GM19397 (cell line): ENCODE data around the gene ANO7.

Experiments
- ATAC-seq: cut with Tn5 transposase; IDR thresholded peaks from one replicate; pipeline ENCODE4 v1.9.1; 2021; ENCODE audit warnings: mild to moderate bottlenecking, moderate library complexity; ENCODE audit not compliant: unreplicated experiment

The ANO7 gene, protein sequence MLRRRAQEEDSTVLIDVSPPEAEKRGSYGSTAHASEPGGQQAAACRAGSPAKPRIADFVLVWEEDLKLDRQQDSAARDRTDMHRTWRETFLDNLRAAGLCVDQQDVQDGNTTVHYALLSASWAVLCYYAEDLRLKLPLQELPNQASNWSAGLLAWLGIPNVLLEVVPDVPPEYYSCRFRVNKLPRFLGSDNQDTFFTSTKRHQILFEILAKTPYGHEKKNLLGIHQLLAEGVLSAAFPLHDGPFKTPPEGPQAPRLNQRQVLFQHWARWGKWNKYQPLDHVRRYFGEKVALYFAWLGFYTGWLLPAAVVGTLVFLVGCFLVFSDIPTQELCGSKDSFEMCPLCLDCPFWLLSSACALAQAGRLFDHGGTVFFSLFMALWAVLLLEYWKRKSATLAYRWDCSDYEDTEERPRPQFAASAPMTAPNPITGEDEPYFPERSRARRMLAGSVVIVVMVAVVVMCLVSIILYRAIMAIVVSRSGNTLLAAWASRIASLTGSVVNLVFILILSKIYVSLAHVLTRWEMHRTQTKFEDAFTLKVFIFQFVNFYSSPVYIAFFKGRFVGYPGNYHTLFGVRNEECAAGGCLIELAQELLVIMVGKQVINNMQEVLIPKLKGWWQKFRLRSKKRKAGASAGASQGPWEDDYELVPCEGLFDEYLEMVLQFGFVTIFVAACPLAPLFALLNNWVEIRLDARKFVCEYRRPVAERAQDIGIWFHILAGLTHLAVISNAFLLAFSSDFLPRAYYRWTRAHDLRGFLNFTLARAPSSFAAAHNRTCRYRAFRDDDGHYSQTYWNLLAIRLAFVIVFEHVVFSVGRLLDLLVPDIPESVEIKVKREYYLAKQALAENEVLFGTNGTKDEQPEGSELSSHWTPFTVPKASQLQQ

DNA sequence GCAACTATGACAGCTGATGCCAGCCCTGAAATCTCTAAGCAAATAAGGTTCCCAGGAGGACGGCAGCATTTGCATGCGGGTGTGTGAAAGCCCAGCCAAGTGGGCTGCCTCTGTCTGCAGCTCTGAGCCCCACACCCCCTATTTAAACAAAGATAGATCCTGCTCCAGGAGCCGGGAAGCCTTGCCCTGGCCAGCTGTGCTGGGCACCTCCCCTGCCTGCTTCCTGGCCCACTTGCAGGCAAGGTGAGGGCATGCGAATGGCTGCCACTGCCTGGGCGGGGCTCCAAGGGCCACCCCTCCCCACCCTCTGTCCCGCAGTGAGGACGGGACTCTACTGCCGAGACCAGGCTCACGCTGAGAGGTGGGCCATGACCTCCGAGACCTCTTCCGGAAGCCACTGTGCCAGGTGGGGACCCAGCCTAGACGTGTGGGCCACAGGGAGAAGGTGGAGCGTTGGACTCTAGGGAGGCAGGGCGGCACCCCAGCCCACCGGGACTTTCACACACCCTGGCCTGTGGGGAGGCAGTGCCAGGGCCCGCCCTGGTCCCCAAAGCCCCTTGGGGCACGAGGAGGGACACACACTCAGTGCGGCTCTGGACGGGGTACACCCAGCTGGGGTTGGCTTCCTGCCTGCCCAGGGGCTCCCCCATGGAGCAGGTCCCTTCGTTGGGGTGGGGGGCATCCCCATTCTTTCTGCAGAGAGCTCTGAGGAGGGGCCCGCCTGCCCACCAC is at the start of gene ANO7:
ANO7 (plus strand) TSS at position 317 of the 732 bp plus-strand sequence. CDS start 1,387 bp downstream, outside the sequence.
- ATAC-seq, result no peak

DNA sequence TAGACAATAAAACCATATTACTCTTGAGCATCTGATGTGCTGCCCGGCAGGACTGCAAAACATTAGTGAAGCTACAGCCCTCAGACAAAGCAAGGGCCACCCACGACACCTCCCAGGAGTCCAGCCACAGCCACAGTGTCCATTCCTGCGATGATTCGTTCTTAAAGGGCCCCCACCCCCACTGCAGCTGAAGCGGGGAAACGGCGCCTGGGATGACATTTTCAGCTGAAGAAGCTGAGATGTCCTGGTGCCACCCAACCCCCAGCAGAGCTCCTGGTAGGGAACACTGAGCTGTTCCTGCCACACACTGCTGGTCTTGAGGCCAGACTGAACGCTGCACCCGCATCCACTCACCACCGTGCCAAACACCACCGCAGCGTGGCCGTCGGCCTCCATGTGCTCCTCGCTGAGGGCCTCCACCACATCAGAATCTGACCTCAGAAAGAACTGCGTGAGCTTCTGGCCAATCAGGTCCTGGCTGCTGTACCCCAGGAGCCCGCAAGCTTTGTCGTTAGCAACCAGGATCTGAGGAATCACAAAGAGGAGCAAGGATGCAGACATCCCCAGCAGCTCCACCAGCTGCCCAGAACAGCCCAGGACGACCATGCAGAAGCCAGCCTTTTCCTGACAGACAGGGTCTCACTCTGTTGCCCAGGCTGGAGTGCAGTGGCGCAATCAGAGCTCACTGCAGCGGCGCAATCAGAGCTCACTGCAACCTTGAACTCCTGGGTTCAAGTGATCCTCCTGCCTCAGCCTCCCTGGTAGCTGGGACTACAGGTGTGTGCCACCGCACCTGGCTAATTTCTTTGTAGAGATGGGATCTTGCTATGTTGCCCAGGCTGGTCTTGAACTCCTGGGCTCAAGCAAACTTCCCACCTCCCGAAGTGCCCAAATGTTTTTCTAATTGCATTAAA is 48.7 kb upstream of the ANO7 start:
- no peak for ATAC-seq

DNA sequence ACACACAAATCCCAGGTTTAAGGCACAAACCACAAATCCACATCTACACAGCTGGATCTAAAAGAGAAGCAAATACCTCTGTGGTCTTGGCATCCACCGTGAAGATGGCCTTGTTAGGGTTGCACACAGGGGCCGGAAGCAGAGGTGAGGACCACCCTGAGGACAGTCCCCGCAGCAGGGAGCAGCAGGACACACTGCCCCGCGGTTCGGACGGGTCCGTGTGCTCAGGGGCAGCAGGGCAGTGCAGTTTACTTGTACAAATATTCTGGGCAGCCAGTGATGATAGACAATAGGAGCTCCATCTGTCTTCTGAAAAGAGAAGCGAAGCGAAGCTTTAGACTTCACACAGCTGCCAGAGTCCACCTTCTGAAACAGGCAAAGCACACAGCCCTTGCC is 48.0 kb upstream of the ANO7 start:
- no peak for ATAC-seq

DNA sequence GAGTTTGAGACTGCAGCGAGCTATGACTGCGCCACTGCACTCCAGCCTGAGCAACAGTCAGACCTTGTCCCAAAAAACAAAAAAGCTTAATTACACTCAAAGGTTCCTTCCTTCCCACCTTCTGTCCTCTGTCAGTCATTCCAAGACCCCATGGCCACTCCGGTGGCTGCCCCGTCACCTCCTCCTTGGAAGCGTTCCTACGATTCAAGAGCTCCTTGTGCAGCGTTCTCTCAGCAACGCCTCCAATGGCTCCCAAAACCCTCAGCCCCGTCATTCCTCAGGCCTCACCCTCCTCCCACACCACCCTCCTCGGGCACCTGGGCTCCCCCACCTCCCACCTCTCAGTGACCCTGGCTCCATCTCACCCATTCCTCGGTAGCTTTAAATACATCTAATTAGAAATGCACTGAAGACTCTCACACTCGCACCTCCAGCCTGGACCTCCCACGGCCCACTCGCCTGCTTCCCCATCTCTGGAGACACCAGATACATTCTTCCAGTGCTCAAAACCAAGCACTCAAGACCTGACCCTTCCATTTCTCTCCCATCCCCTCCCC is 47.2 kb upstream of the ANO7 start:
- ATAC-seq, result no peak

DNA sequence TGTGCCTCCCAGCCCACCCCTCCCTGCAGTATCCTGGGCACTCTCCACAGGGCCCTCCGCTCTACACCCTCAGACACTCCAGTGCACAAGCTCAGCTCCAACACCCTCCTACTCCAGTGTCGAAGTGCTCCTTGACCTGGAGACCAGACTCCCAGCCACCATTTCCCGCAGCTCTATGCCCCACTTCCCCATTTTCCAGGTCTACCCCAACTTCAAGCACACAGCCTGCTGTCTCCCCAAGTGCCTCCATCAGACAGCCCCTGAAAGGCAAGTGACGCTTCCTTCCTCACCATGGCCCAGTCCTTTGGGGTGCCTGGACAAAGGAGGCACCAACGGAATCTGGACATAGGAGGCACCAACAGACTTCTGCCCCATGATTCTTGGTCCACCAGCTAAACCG is 46.4 kb upstream of the ANO7 start:
- ATAC-seq, result no peak

DNA sequence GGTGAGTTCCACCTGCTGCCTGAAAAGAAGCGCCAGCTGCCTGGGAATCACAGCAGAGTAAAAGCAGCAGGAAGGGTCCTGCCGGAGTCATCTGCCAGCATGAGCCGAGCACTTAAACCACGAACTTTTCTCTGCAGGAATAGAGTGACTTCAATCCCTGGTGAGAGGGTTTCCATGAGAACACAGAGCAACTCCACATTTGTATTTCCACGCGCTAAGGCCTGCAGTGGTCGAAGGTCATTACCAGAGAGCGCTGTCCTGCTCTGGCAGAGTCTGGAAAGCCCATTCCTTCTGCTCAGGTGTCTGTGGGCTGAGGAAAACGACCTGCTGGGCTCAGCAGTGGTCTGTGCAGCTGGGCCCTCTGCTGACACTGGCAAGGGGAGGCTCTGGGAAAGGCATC is 45.9 kb upstream of the ANO7 start:
- ATAC-seq, result no peak

DNA sequence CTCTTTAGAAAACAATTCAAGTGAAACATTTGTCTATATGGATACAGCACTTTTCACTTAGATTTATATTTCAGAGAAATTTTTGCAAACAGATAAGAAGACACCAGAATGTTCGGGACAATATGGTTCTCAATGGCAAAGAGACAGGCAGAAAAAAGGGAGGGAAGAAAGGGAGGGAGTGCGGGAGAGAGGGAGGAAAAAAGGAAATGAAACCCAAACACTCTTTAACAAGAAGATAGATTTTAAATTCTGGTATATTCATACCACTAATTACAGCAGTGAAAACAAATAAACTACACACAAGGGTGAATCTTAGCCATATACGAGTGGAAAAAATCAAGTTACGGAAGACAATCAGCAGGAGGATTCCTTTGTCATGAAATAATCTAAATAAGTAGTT is 42.2 kb upstream of the ANO7 start:
- no peak for ATAC-seq

DNA sequence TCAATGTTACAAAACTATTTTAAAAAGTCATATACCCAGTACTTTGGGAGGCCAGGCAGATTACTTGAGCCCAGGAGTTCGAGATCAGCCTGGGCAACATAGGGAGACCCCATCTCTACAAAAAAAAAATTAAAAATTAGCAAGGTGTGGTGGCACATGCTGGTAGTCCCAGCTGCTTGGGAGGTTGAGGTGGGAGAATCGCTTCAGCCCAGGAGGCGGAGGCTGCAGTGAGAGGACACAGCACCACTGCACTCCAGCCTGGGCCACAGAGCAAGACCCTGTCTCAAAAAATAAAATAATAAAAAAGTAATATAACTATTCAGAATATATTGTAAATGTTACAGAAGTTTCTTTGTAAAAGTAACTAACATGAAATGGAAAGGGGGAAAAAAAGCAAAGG is 41.1 kb upstream of the ANO7 start:
- no peak for ATAC-seq

DNA sequence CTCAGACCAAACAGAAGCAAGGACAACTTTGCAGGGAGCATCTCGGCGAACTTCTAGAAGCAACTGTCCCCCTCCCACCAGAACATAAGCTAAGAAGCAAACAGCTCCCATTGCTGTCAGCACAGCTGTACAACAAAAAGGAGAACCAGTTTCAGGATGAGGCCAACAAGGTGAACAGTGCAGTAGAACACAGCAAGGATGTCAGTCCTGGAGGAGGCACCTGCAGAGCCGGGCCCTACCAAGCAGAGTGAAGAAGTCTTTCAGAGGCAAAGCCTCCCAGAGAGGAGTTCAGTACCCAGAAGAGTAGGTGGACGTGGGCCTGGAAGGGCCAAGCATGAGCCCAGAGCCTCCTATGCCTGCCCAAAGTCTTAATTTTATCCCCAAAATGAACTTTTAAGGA is 40.2 kb upstream of the ANO7 start:
- ATAC-seq, result no peak

DNA sequence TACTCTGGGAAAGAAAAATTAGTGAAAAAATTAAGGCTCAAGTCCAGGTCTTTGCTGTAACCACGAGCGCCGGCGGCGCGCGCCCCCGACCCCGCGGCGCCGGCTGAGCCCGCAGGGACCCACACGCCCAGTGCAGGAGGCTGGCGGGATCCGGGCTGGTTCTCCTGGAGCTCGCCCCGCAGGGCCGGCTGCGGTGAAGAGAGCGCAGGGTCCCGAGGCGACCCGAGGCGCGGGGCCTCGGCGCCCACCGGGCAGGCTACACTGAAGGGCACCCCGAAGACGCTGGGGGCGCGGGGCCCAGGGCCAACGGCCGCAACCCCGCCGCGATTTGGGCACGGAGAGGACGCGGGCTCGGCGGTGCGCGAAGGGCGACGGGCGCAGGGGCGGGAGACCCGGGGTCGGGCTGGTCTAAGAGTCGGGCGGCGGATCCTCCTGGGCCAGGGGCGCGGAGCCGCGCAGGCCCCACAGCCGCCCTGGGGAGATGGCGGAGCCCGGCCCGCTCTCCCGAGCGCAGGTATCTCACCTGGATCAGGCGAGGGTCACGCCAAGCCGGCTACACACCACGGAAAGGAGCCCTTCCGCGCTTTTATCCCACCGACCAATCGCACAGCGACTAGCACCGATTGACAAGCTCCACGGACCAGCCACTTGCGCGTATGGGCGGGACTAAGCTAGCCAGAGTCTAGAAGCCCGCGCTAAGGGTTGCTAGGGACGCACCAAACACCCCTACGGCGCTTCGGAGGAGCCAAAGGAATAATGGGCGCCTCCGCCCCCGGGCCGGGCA is 39.4 kb upstream of the ANO7 start, which contains the start of gene PASK:
PASK (minus strand) TSS at position 582 of the 784 bp plus-strand sequence. CDS start 6,440 bp downstream, outside the sequence.
- ATAC-seq, result peak; percentile 64

DNA sequence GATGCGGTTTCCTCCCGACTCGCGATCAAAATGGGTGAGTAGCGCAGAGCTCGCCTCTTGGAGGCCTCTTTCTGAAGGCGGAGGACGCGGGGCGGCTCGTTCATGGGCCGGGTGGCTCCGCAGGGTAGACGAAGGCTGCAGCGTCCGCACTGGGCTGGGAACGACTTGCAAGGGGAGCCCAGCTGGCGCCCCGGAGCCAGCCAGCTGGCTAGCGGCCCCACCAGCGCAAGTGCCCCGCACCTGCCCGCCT is 38.9 kb upstream of the ANO7 start:
- ATAC-seq, result peak; percentile 3

DNA sequence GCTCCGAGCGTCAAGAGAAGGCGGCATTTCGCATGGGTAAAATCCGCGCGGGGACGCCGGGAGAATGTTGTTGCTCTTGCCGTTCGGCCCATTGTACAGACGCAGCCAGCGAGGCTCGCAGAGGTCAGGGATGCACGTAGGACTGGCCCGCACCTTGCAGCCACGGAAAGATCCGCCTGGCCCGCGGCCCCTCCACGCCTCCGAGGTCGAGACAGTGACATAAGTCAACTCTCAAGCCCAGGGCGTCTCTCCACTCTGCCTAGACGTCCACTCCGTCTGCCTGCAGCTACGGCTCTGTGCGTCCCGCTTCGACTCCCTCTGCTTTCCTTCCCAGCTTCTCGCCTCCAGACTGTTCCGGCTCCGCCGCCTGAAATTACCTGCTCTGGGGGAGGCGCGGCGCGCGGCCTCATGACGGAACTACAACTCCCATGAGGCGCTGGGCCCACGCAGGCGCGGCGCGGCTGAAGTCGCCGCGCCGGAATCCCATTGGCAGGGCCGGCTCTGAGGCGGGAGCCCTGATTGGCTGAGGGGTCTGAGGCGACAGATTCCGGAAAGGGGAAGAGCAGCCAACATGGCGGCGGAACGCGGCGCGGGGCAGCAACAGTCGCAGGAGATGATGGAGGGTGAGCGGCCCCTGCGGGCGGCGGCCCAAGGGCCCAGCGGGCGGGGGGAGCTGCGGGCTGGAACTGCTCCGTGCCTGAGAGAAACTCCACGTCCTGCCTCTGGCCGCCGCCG is 38.4 kb upstream of the ANO7 start, which contains the start of gene PPP1R7:
PPP1R7 (plus strand) TSS at position 543 of the 735 bp plus-strand sequence; CDS start at position 572, 29 bp downstream.
- ATAC-seq, result peak; percentile 74

DNA sequence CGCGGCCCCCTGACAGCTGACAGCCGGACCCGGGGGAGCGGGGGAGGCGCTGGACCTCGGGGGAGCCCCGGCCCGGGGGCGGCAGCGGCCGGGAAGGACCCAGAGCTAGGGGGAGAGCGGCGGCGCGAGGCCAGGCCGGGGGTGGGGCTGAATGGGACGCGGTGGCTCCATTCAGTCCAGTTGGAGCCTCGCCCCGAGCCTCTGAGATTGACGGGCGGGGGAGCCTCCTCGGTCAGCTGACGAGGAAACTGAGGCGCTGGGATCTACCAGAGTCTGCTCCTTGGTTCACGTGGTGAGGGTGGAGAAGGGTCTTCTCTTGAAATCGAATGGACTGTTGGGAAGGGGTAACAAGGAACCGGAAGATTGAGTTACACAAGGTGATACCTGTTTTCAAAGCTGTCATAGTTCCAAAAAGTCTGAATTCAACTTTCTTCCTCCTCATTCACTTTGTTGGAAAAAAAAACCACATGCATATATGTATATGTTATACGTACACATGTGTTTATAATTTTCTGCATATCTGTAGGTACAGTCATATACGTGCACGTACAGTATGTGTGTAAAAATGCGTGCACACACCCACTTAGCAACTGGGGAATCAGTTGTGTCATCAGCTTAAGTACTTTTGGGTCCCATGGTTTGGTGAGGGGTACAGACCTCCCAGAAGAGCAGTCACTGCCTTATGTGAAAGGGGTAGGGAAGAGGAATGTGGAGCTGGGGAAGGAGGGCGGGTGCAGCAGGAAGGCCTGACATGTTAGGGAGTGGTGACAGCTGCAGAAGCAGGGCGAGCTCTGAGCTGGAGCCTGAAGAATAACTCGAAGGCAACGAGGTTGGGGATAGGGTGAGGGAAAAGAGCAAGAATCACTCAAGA is 37.6 kb upstream of the ANO7 start:
- ATAC-seq, result no peak

DNA sequence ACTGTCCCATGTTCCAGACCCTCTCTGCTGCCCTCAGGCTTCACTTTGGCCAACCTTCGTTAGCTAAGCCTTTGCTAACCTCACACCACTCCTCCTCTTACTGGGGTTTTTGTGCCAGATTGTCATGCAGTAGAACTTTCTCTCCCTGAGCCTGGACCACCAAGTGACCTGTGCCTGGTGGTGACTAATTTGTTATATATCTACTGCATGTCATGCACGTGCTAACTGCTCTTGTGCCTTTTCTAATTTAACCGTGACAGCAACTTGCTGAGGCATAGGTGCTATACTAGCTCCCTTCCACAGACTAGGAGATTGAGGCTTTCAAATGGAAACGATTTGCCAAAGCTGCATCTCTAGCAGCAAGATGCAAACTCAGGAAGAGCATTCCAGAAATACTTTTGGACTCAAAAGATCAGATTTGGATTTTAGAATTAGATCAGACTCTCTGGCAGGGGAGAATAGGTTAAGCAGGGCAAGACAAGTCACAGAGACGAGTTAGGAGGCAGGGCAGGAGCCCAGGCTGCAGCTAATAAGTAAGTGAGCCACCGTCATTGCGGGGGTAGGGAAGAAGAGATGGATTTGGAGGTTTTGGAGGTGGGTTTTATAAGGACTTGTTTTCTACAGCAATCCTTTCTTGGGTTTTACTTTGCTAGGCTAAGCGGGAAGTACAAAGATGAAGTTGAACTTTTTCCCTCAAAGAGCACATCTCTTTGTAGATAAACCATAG is 36.4 kb upstream of the ANO7 start:
- ATAC-seq, result no peak

DNA sequence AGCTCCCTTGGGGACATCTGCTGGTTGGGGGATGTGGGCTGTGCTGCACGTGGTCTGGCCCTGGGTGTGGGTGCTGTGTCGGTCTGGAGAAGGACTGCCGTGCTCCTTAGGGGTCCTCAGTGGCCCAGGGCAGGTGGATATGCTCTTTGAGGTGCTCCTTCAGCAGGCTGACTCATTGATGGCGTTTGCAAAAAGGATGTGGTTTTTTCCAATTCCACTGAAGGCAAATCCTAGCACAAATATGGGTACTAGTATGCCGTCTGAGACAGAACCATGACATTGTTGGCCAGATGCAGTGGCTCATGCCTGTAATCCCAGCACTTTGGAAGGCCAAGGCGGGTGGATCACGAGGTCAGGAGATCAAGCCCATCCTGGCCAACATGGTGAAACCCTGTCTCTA is 34.9 kb upstream of the ANO7 start:
- ATAC-seq, result no peak

DNA sequence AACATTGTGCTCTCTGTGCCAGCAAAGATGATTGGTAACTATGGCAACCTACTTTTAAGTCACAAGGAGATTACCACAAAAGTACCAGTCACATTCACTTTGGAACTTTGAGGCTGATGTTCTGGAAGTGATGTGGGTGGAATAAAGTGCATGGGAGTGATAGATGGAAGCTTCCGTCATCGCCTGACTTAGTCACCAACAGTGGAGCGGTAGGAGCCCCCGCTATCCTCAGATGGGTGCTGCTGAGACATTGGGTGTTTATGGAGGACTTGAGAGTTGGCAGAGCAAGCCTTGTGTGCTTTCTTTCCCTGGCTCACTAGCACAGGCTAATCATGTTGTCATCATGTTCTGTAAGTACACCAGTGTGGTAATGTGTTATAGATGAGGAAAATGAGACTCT is 33.6 kb upstream of the ANO7 start:
- no peak for ATAC-seq

DNA sequence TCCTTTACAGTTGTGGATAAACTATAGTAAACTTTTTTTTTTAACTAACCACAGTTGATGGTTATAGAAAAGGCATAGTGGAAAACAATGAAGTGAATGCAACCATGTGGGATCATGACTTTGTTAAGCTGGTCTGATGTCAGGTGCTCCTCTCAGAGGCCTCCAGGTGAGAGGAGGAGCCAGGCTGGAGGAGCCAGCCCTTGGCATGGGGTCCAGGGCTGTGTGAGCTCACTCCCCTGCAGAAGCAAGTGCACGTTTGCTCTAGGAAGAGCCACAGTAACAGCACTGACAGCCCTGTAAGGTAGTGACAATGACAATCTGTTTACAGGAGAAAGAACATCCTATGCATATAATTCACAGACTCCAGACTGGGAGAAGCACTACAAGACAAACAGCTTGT is 32.5 kb upstream of the ANO7 start:
- ATAC-seq, result no peak
